Measurements from ENCODE around the gene PLA2G2F.
"Not testable (repeated sequence)": the region's sequence is repeated elsewhere in the genome, so short reads cannot be mapped to it uniquely, and the experiment has no call there.

The PLA2G2F gene

GRCh38 chr1:20120796-20121195 is 18.3 kb upstream of the PLA2G2F start:
- no peak for DNase-seq (ENCODE audit: low read depth, low spot score)
- no peak overlapping the region for H3K4me3 ChIP-seq (ENCODE audit: low read depth, low read length)
- in situ Hi-C loops (cut with HindIII; ENCODE audit: low sequenced_read_pairs), result no loop called here
- TF ChIP-seq, protein P1, sequence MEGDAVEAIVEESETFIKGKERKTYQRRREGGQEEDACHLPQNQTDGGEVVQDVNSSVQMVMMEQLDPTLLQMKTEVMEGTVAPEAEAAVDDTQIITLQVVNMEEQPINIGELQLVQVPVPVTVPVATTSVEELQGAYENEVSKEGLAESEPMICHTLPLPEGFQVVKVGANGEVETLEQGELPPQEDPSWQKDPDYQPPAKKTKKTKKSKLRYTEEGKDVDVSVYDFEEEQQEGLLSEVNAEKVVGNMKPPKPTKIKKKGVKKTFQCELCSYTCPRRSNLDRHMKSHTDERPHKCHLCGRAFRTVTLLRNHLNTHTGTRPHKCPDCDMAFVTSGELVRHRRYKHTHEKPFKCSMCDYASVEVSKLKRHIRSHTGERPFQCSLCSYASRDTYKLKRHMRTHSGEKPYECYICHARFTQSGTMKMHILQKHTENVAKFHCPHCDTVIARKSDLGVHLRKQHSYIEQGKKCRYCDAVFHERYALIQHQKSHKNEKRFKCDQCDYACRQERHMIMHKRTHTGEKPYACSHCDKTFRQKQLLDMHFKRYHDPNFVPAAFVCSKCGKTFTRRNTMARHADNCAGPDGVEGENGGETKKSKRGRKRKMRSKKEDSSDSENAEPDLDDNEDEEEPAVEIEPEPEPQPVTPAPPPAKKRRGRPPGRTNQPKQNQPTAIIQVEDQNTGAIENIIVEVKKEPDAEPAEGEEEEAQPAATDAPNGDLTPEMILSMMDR (IDR thresholded peaks at IDR 0.05; ENCODE audit: low read depth, low read length), result no peak

GRCh38 chr1:20123722-20124455 is 15.2 kb upstream of the PLA2G2F start:
- in situ Hi-C loops (cut with HindIII; ENCODE audit: low sequenced_read_pairs), result no loop called here
- no peak overlapping the region for H3K4me3 ChIP-seq (ENCODE audit: low read depth, low read length)
- DNase-seq (ENCODE audit: low read depth, low spot score), result peak; percentile 27
- TF ChIP-seq, protein P1 (IDR thresholded peaks at IDR 0.05; ENCODE audit: low read depth, low read length), result no peak

- TF ChIP-seq, protein P1 (IDR thresholded peaks at IDR 0.05; ENCODE audit: low read depth, low read length), result no peak
- peak; percentile 77 for DNase-seq (ENCODE audit: low read depth, low spot score)
- in situ Hi-C loops (cut with HindIII; ENCODE audit: low sequenced_read_pairs), result no loop called here
- no peak overlapping the region for H3K4me3 ChIP-seq (ENCODE audit: low read depth, low read length)
Measured at GRCh38 chr1:20124456-20125057, 14.6 kb upstream of the PLA2G2F start.

DNA sequence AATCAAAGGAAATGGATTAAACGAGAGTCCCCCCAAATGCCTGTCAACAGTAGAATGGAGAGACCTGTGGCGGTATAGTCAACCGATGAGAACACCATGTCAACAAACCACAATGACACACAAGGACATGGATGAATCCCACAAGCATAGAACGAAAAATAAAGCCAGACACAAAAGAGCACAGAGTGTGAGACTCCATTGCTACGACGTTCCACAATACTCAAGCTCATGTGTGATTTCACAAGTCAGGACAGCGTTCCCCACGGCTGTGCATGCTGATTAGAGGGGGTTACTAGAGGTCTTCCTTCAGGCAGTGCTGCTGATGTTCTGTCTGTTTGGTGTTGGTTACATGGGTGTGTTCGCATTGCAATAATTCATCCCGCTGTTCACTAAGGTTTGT is 14.0 kb upstream of the PLA2G2F start:
- DNase-seq (ENCODE audit: low read depth, low spot score), result no peak
- no peak overlapping the region for H3K4me3 ChIP-seq (ENCODE audit: low read depth, low read length)
- in situ Hi-C loops (cut with HindIII; ENCODE audit: low sequenced_read_pairs), result no loop called here
- TF ChIP-seq, protein P1 (IDR thresholded peaks at IDR 0.05; ENCODE audit: low read depth, low read length), result no peak

GRCh38 chr1:20126041-20126805 is 12.9 kb upstream of the PLA2G2F start:
- TF ChIP-seq, protein P1 (IDR thresholded peaks at IDR 0.05; ENCODE audit: low read depth, low read length), result no peak
- no peak for DNase-seq (ENCODE audit: low read depth, low spot score)
- H3K4me3 ChIP-seq (ENCODE audit: low read depth, low read length), result no peak overlapping the region
- in situ Hi-C loops (cut with HindIII; ENCODE audit: low sequenced_read_pairs), result no loop called here

- TF ChIP-seq, protein P1 (IDR thresholded peaks at IDR 0.05; ENCODE audit: low read depth, low read length), result no peak
- DNase-seq (ENCODE audit: low read depth, low spot score), result no peak
- H3K4me3 ChIP-seq (ENCODE audit: low read depth, low read length), result no peak overlapping the region
- in situ Hi-C loops (cut with HindIII; ENCODE audit: low sequenced_read_pairs), result no loop called here
Measured at GRCh38 chr1:20126806-20127440, 12.2 kb upstream of the PLA2G2F start.

DNA sequence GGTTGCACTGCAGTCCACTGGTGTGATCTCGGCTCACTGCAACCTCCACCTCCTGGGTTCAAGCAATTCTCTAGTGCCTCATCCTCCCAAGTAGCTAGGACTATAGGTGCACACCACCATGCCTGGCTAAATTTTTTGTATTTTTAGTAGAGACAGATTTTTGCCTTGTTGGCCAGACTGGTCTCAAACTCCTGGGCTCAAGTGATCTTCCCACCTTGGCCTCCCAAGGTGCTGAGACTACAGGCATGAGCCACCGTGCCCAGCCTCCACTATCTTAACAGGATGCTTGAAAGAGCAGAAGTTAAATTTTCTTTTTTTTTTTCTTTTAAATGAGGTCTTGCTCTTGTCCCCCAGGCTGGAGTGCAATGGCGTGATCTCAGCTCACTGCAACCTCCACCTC is 8.6 kb upstream of the PLA2G2F start:
- H3K4me3 ChIP-seq (ENCODE audit: low read depth, low read length); in situ Hi-C loops (cut with HindIII; ENCODE audit: low sequenced_read_pairs); DNase-seq (ENCODE audit: low read depth, low spot score): not testable (repeated sequence)
